ENCODE measurements around the gene RNF220. TPM values are rescaled to one million over a fixed set of nuclear protein-coding genes. Genes with fewer than 3 reads are reported as not detected.

The RNF220 gene
- total RNA-seq, 1 donor from 2014 or later, result 72.5 TPM

DNA sequence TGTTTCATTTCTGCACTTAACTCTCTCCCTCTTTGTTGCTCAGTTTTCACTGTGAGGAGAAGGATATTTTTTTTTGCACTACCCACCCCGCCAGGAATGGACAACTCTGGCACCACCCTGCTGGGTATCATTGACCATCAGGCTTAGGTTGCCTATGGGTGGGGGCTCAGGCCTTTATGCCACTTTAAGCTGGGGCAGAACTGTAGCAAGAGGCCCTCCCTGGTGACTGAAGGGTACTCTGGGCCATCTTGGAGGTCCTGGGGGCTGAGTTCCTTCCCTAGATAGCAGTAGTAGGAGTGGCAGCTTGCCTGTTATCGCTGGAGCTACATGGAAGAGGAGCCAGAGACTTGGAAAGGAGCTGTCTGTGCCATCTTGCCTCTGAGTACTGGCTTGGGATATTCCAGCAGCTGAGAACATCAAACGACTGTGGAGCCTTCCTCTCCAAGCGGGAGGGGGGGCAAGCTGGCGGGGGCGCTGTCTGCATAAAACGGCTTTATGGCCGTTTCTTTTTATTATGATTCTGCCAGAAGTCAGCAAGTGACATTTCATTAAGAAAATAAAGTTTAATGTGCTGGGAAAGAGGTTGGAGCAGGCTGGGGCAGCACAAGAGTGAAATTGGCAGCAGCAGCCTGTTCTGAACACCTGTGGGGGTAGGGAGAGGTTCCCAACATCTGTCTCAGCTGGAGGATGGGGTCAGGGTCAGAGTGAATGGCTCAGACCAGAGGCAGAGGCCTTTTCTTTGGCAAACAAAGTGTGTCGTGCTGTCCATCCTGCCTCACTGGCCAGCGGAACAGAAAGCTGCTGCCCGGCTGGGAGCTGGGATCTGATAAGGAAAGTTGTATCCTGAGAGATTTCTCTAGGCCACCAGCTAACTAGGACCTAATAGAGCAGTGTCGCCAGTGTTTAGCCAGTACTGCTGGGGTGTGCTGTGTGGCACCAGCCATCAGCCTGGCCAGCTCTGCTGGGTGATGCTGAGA is 236.4 kb downstream of the RNF220 start:
- H3K9me3 ChIP-seq, result no peaks in the 10 kb centered on the region
- ATAC-seq (no peak), DNase-seq (no peak)
- TF ChIP-seq, protein P1, sequence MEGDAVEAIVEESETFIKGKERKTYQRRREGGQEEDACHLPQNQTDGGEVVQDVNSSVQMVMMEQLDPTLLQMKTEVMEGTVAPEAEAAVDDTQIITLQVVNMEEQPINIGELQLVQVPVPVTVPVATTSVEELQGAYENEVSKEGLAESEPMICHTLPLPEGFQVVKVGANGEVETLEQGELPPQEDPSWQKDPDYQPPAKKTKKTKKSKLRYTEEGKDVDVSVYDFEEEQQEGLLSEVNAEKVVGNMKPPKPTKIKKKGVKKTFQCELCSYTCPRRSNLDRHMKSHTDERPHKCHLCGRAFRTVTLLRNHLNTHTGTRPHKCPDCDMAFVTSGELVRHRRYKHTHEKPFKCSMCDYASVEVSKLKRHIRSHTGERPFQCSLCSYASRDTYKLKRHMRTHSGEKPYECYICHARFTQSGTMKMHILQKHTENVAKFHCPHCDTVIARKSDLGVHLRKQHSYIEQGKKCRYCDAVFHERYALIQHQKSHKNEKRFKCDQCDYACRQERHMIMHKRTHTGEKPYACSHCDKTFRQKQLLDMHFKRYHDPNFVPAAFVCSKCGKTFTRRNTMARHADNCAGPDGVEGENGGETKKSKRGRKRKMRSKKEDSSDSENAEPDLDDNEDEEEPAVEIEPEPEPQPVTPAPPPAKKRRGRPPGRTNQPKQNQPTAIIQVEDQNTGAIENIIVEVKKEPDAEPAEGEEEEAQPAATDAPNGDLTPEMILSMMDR (IDR thresholded peaks at IDR 0.05), result no peak
- intact Hi-C loops (cut with DNase I), result no loop called here
- H3K4me1 ChIP-seq, result no peaks in the 10 kb centered on the region
- no peaks in the 10 kb centered on the region for H3K27me3 ChIP-seq (ENCODE audit: low read depth)
- H3K36me3 ChIP-seq, result peaks cover 100% of the 10 kb centered on the region
- H3K27ac ChIP-seq, result no peak overlapping the region
- H3K4me3 ChIP-seq, result no peak overlapping the region

DNA sequence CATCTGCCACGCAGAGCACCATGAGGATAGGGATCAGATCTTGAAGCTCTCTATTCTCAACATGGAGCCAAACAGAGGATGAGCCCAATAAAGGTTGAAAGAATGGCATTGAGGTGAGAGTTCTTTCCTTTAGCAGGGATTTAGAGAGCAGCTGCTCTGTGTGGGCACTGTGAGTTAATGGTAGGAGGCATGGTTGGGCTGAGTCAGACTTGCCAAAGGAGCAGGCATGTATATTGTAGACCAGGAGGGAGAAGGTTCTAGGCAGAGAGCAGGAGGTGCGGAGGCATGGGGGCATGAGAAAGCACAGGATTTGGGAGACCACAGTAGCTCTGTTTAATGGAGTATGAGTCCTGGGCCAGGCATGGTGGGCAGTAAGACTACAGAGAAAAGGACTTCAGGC is 237.2 kb downstream of the RNF220 start:
- ATAC-seq, result no peak
- peaks cover 100% of the 10 kb centered on the region for H3K36me3 ChIP-seq
- no peak for DNase-seq
- no peak overlapping the region for H3K4me3 ChIP-seq
- intact Hi-C loops (cut with DNase I), result no loop called here
- TF ChIP-seq, protein P1 (IDR thresholded peaks at IDR 0.05), result no peak
- no peaks in the 10 kb centered on the region for H3K9me3 ChIP-seq
- no peaks in the 10 kb centered on the region for H3K27me3 ChIP-seq (ENCODE audit: low read depth)
- H3K27ac ChIP-seq, result no peak overlapping the region
- H3K4me1 ChIP-seq, result no peaks in the 10 kb centered on the region

DNA sequence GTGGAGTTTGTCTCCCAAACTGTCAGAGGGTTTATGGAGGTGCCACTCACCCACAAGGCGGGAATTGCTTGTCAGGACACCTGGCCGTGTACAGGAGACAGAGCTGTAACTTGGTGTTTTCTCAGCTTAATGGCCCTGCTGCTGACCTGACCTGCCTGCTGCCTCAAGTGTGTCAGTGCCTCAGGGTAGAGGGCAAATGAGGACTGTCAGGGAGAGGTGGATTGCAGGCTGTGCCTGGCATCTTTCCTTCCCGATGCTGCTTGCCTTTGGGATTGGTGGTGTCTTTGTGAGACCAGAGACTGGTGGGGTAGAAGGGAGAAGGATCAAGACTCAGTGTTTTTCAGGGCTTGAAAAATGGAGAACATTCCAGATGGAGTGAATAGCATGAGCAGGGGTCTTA is 237.9 kb downstream of the RNF220 start:
- peaks cover 100% of the 10 kb centered on the region for H3K36me3 ChIP-seq
- ATAC-seq (no peak), DNase-seq (no peak)
- intact Hi-C loops (cut with DNase I), result no loop called here
- H3K27ac ChIP-seq, result no peak overlapping the region
- no peaks in the 10 kb centered on the region for H3K27me3 ChIP-seq (ENCODE audit: low read depth)
- H3K9me3 ChIP-seq, result no peaks in the 10 kb centered on the region
- no peak overlapping the region for H3K4me3 ChIP-seq
- H3K4me1 ChIP-seq, result no peaks in the 10 kb centered on the region
- TF ChIP-seq, protein P1 (IDR thresholded peaks at IDR 0.05), result no peak

DNA sequence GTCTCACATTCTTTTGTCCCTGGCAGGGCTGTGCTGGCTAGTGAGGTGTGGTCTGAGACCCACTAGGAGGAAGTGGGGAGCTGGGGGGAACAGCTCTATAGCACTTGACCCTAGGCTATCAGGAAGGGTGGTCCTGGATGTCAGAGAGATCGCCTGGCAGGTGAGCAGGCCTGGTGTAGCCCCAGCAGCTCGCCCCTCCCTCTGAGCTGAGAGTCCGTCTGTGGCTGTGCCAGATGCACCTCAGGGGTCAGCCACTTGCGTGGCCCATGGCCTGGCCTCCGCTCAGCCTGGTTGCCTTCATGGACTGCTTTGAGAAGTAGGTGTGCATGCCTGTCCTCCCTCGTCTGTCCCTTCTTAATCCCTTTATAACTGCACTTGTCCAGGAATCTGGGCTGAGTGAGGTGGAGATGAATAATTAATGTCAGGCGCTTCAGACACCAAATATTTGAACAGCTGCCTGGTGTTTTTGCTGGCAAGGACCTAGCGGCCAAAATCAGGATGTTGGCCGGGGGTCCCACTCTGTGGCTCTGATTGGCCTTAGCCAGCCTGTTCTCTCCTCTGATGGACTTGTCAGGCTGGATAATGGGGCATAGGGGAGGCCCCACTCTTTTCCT is 238.8 kb downstream of the RNF220 start:
- Histone ChIP-seq H3K4me3 (no peak overlapping the region), H3K9me3 (no peaks in the 10 kb centered on the region), H3K27me3 (ENCODE audit: low read depth) (no peaks in the 10 kb centered on the region), H3K36me3 (peaks cover 100% of the 10 kb centered on the region), H3K27ac (no peak overlapping the region), H3K4me1 (no peaks in the 10 kb centered on the region)
- TF ChIP-seq, protein P1 (IDR thresholded peaks at IDR 0.05), result no peak
- no peak for ATAC-seq
- no peak for DNase-seq
- intact Hi-C loops (cut with DNase I), result no loop called here

DNA sequence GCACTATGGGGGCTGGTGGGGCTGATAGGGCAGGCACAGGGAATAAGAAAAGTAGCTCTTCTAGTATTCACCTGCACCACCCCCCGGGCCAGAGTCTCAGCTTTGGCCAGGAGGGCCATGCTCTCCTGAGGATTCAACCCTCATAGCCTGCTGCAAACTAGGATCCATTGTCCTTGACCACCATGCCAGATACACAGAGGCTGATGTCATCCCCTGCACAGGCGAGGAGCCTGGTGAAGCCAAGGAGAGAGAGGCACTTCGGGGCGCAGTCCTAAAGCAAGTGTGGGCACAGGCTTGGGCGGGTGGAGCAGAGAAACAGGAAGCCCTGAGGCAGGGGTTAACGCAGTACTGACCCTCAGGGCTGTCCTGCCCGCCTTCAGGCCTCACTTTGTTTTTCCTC is 239.8 kb downstream of the RNF220 start:
- ATAC-seq, result no peak
- Histone ChIP-seq H3K27ac (no peak overlapping the region), H3K27me3 (ENCODE audit: low read depth) (no peaks in the 10 kb centered on the region), H3K36me3 (peaks cover 100% of the 10 kb centered on the region), H3K4me1 (no peaks in the 10 kb centered on the region), H3K4me3 (no peak overlapping the region), H3K9me3 (no peaks in the 10 kb centered on the region)
- intact Hi-C loops (cut with DNase I), result no loop called here
- DNase-seq, result no peak
- TF ChIP-seq, protein P1 (IDR thresholded peaks at IDR 0.05), result no peak

Data from lower lobe of right lung (tissue), 2 donors.